ENCODE results near the gene CFAP68. TPM values are rescaled to one million over a fixed set of nuclear protein-coding genes. Genes with fewer than 3 reads are reported as not detected.

Gene CFAP68
- total RNA-seq, 5 donors from 2014 or later (not counting 1 experiment from before 2014, with no cell fraction given) = 12.0 to 18.6 (median 16.7) TPM

DNA sequence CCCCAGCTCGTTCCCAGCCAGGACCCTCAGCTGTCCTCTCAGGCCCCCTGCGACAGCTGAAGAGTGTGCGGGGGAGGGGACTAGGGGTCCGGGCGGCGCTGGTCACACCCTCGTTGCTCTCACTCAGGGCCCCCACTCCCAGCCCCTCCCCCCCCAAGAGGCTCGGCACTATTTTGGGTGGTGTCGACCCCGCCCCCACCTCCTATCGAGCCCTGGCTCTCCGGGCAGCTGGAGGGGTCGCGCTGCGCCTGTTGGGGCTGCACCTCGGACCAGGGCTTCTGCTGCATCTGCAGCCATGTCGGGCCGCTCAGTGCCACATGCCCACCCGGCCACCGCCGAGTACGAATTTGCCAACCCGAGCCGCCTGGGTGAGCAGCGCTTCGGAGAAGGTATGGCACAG lies 33.2 kb downstream of the CFAP68 start, which contains the start of gene HSPB2:
HSPB2 (plus strand) TSS at position 200 of the 400 bp plus-strand sequence; CDS start at position 296, 96 bp downstream.
- ChIA-PET CTCF (no interaction called here), POLR2A (interaction anchor here in 1 of 2 donors (0.5 to 0.6 kb wide), 2 partner anchors 17 to 21 kb away, joined by 5 to 7 read pairs; no protein-coding TSS in a partner anchor)
- H3K27ac Mint-ChIP-seq = no peak within 1 kb of the TSS
- peaks cover 52 to 61% of the 10 kb centered on the region in 2 donors for H3K27me3 Mint-ChIP-seq
- Histone ChIP-seq H3K27ac (ENCODE audit: low read length) (no peak within 1 kb of the TSS), H3K27me3 (replicated peaks in 1 of 2; ENCODE audit: control insufficient read depth in 2 of 2, extremely low read depth in 1 of 2, insufficient read depth in 2 of 2, low read length in 1 of 2) (peaks cover 12 to 44% of the 10 kb centered on the region in 2 experiments), H3K9me3 (no peaks in the 10 kb centered on the region), H3K36me3 (ENCODE audit: control insufficient read depth in 2 of 2, extremely low read depth in 1 of 2, insufficient read depth in 1 of 2, low read length in 1 of 2) (no peaks in the 10 kb centered on the region), H3K4me1 (ENCODE audit: control insufficient read depth in 1 of 2, extremely low read depth in 1 of 2, insufficient read depth in 2 of 2, low read length in 2 of 2) (peaks cover 0 to 4% of the 10 kb centered on the region in 2 experiments), H3K4me3 (ENCODE audit: control insufficient read depth in 1 of 2, extremely low read depth in 1 of 2, low read length in 1 of 2) (no peak within 1 kb of the TSS)
- DNase-seq (no peak), ATAC-seq (replicated peaks in 1 of 4) (no peak)
- H3K36me3 Mint-ChIP-seq = no peaks in the 10 kb centered on the region
- no peaks in the 10 kb centered on the region for H3K9me3 Mint-ChIP-seq
- no peaks in the 10 kb centered on the region for H3K4me1 Mint-ChIP-seq
- 18% methylated on average over 12 of the region's 26 CpGs for WGBS (ENCODE audit: insufficient coverage)
- no peak within 1 kb of the TSS for H3K4me3 Mint-ChIP-seq

DNA sequence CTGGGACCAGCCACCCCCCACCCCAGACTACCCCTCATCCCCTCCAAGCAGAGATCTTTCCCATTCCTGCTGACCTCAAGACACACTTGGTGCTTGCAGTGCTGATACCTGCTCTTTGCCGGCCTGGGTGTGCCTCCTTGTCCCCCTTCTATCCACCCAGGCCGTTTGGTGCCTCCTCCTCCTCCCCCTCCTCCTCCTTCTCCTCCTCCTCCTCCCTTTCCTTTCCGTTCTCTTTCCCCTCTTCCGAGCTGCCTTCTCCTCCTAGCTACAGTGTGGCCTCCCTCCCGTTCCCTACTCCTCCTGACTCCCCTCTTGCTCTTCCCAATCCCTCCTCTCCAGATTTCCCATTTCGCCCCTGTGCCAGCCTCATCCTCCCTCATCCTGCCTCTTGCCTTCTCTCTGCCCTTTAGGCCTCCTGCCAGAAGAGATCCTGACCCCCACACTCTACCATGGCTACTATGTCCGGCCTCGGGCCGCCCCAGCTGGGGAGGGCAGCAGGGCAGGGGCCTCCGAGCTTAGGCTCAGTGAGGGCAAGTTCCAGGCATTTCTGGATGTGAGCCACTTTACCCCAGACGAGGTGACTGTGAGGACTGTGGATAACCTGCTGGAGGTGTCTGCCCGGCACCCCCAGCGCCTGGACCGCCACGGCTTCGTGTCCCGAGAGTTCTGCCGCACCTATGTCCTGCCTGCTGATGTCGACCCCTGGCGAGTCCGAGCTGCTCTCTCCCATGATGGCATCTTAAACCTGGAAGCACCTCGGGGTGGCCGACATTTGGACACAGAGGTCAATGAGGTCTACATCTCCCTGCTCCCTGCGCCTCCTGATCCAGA lies 33.9 kb downstream of the CFAP68 start:
- no peaks in the 10 kb centered on the region for H3K9me3 ChIP-seq
- H3K36me3 Mint-ChIP-seq = no peaks in the 10 kb centered on the region
- no peaks in the 10 kb centered on the region for H3K4me1 Mint-ChIP-seq
- H3K27me3 ChIP-seq (replicated peaks in 1 of 2; ENCODE audit: control insufficient read depth in 2 of 2, extremely low read depth in 1 of 2, insufficient read depth in 2 of 2, low read length in 1 of 2) = peaks cover 12 to 44% of the 10 kb centered on the region in 2 experiments
- peaks cover 52 to 64% of the 10 kb centered on the region in 2 donors for H3K27me3 Mint-ChIP-seq
- no peak overlapping the region for H3K27ac ChIP-seq (ENCODE audit: low read length)
- no peak for ATAC-seq (replicated peaks in 1 of 4)
- H3K4me1 ChIP-seq (ENCODE audit: control insufficient read depth in 1 of 2, extremely low read depth in 1 of 2, insufficient read depth in 2 of 2, low read length in 2 of 2) = peaks cover 0 to 4% of the 10 kb centered on the region in 2 experiments
- 76% methylated on average over 18 of the region's 24 CpGs for WGBS (ENCODE audit: insufficient coverage)
- H3K27ac Mint-ChIP-seq = no peak overlapping the region
- H3K4me3 Mint-ChIP-seq = no peak overlapping the region
- ChIA-PET POLR2A (no interaction called here), CTCF (no interaction called here)
- H3K4me3 ChIP-seq (ENCODE audit: control insufficient read depth in 1 of 2, extremely low read depth in 1 of 2, low read length in 1 of 2) = no peak overlapping the region
- no peaks in the 10 kb centered on the region for H3K36me3 ChIP-seq (ENCODE audit: control insufficient read depth in 2 of 2, extremely low read depth in 1 of 2, insufficient read depth in 1 of 2, low read length in 1 of 2)
- DNase-seq = no peak
- H3K9me3 Mint-ChIP-seq = no peaks in the 10 kb centered on the region

DNA sequence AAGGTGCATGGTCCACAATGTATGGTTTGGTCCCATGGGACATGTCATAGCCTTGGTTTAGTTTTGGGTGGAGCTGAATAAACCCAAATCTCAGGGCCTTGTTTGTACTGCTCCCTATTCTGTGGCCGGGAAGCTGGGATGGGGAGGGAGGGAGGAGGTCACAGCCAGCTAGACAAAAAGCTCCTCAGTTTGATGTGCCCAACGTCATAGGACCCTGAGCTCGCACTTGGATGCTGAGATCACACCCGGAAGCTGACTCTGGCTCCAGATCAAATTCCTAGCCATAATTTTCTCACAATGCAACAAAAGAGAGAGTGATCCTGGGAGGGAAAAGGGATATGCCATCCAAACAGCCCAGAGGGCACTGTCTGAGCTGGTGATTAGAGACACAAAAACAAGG lies 34.7 kb downstream of the CFAP68 start:
- Histone ChIP-seq H3K4me3 (ENCODE audit: control insufficient read depth in 1 of 2, extremely low read depth in 1 of 2, low read length in 1 of 2) (no peak overlapping the region), H3K4me1 (ENCODE audit: control insufficient read depth in 1 of 2, extremely low read depth in 1 of 2, insufficient read depth in 2 of 2, low read length in 2 of 2) (peaks cover 0 to 4% of the 10 kb centered on the region in 2 experiments), H3K36me3 (ENCODE audit: control insufficient read depth in 2 of 2, extremely low read depth in 1 of 2, insufficient read depth in 1 of 2, low read length in 1 of 2) (no peaks in the 10 kb centered on the region), H3K9me3 (no peaks in the 10 kb centered on the region), H3K27me3 (replicated peaks in 1 of 2; ENCODE audit: control insufficient read depth in 2 of 2, extremely low read depth in 1 of 2, insufficient read depth in 2 of 2, low read length in 1 of 2) (peaks cover 12 to 48% of the 10 kb centered on the region in 2 experiments), H3K27ac (ENCODE audit: low read length) (no peak overlapping the region)
- Mint-ChIP-seq H3K36me3 (no peaks in the 10 kb centered on the region), H3K9me3 (no peaks in the 10 kb centered on the region), H3K27ac (no peak overlapping the region), H3K4me1 (no peaks in the 10 kb centered on the region), H3K27me3 (peaks cover 53 to 60% of the 10 kb centered on the region in 2 donors), H3K4me3 (no peak overlapping the region)
- CTCF ChIA-PET = no interaction called here
- POLR2A ChIA-PET = no interaction called here
- ATAC-seq (replicated peaks in 1 of 4) (no peak), DNase-seq (no peak)
- WGBS (ENCODE audit: insufficient coverage) = no CpG with 5 or more reads among the region's 4 CpGs

DNA sequence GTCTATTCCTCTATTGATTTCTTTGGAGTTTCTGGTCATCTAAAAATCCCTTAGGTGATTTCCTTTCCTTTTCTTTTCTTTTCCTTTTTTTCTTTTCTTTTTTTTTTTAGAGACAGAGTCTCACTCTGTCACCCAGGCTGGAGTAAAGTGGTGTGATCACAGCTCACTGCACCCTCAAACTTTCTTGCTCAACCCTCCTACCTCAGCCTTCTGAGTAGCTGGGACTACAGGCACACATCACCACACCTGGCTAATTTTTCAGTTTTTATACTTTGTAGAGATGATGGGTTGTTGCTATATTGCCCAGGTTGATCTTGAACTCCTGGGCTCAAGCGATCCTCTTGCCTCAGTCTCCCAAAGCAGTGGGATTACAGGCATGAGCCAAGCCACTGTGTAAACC lies 37.4 kb downstream of the CFAP68 start:
- H3K27ac ChIP-seq (ENCODE audit: low read length) = no peak overlapping the region
- CTCF ChIA-PET = no interaction called here
- Mint-ChIP-seq H3K9me3 (no peaks in the 10 kb centered on the region), H3K4me3 (no peak overlapping the region), H3K27me3 (peaks cover 46 to 47% of the 10 kb centered on the region in 2 donors), H3K4me1 (no peaks in the 10 kb centered on the region), H3K27ac (peak overlapping the region in 1 of 2 donors; percentile 10), H3K36me3 (no peaks in the 10 kb centered on the region)
- WGBS (ENCODE audit: insufficient coverage) = 64% methylated on average over 1 of the region's 1 CpG
- POLR2A ChIA-PET = no interaction called here
- no peaks in the 10 kb centered on the region for H3K36me3 ChIP-seq (ENCODE audit: control insufficient read depth in 2 of 2, extremely low read depth in 1 of 2, insufficient read depth in 1 of 2, low read length in 1 of 2)
- no peaks in the 10 kb centered on the region for H3K9me3 ChIP-seq
- peaks cover 4 to 44% of the 10 kb centered on the region in 2 experiments for H3K27me3 ChIP-seq (replicated peaks in 1 of 2; ENCODE audit: control insufficient read depth in 2 of 2, extremely low read depth in 1 of 2, insufficient read depth in 2 of 2, low read length in 1 of 2)
- ATAC-seq (replicated peaks in 1 of 4) (no peak), DNase-seq (no peak)
- no peak overlapping the region for H3K4me3 ChIP-seq (ENCODE audit: control insufficient read depth in 1 of 2, extremely low read depth in 1 of 2, low read length in 1 of 2)
- H3K4me1 ChIP-seq (ENCODE audit: control insufficient read depth in 1 of 2, extremely low read depth in 1 of 2, insufficient read depth in 2 of 2, low read length in 2 of 2) = peaks cover 0 to 4% of the 10 kb centered on the region in 2 experiments

DNA sequence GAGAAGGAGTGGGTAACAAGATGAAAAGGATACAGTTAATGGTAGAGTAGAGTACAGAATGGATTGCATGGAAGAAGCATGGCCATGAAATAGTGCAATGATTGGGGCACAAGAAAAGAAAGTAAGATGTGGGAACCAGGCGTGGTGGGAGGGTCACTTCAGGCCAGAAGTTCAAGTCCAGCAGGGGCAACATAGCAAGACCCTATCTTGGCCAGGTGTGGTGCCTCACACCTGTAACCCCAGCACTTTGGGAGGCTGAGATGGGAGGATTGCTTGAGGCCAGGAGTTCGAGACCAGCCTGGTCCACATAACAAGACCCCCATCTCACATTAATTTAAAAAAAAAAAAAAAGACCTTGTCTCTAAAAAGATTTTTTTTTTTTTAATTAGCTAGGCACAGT lies 38.0 kb downstream of the CFAP68 start:
- H3K27ac Mint-ChIP-seq = no peak overlapping the region
- CTCF ChIA-PET = interaction anchor here (0.6 kb wide), 3 partner anchors 23 to 78 kb away, joined by 3 to 7 read pairs (median 3); no protein-coding TSS in a partner anchor
- no peaks in the 10 kb centered on the region for H3K36me3 Mint-ChIP-seq
- H3K9me3 Mint-ChIP-seq = no peaks in the 10 kb centered on the region
- Histone ChIP-seq H3K36me3 (ENCODE audit: control insufficient read depth in 2 of 2, extremely low read depth in 1 of 2, insufficient read depth in 1 of 2, low read length in 1 of 2) (no peaks in the 10 kb centered on the region), H3K4me3 (ENCODE audit: control insufficient read depth in 1 of 2, extremely low read depth in 1 of 2, low read length in 1 of 2) (no peak overlapping the region), H3K27ac (ENCODE audit: low read length) (no peak overlapping the region), H3K4me1 (ENCODE audit: control insufficient read depth in 1 of 2, extremely low read depth in 1 of 2, insufficient read depth in 2 of 2, low read length in 2 of 2) (peaks cover 0 to 4% of the 10 kb centered on the region in 2 experiments), H3K9me3 (no peaks in the 10 kb centered on the region), H3K27me3 (replicated peaks in 1 of 2; ENCODE audit: control insufficient read depth in 2 of 2, extremely low read depth in 1 of 2, insufficient read depth in 2 of 2, low read length in 1 of 2) (peaks cover 4 to 38% of the 10 kb centered on the region in 2 experiments)
- POLR2A ChIA-PET = interaction anchor here in 1 of 2 donors (0.6 kb wide), 1 partner anchor 19 kb away, joined by 3 read pairs; no protein-coding TSS in a partner anchor
- no peak for ATAC-seq (replicated peaks in 1 of 4)
- peaks cover 41% of the 10 kb centered on the region in 2 donors for H3K27me3 Mint-ChIP-seq
- no peaks in the 10 kb centered on the region for H3K4me1 Mint-ChIP-seq
- WGBS (ENCODE audit: insufficient coverage) = 56% methylated on average over 1 of the region's 2 CpGs
- H3K4me3 Mint-ChIP-seq = no peak overlapping the region
- no peak for DNase-seq

DNA sequence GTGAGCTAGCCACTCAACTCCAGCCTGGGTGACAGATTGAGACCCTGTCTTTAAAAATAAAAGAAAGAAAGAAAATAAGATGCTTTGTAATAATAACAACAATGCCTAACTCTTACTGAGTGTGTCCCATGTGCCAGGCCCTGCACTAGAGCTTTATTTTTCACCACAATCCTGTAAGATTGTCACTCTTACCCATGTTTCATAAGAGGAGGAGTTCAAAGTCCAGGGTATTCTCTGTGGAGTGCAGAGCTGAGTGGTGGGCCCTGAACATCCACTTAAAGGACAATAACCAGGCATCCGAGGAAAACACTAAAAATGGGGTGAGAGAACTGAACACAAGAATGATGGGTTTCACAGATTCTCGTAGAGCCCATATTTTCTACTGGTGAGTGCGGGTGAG lies 38.4 kb downstream of the CFAP68 start:
- Mint-ChIP-seq H3K27ac (no peak overlapping the region), H3K27me3 (peaks cover 41% of the 10 kb centered on the region in 2 donors), H3K36me3 (no peaks in the 10 kb centered on the region), H3K4me1 (no peaks in the 10 kb centered on the region), H3K4me3 (no peak overlapping the region), H3K9me3 (no peaks in the 10 kb centered on the region)
- DNase-seq = no peak
- 83% methylated on average over 3 of the region's 3 CpGs for WGBS (ENCODE audit: insufficient coverage)
- no peak for ATAC-seq (replicated peaks in 1 of 4)
- ChIA-PET CTCF (interaction anchor here (0.6 kb wide), 3 partner anchors 24 to 77 kb away, joined by 3 to 7 read pairs (median 3); no protein-coding TSS in a partner anchor), POLR2A (interaction anchor here in 1 of 2 donors (0.6 kb wide), 1 partner anchor 18 kb away, joined by 3 read pairs; no protein-coding TSS in a partner anchor)
- H3K4me1 ChIP-seq (ENCODE audit: control insufficient read depth in 1 of 2, extremely low read depth in 1 of 2, insufficient read depth in 2 of 2, low read length in 2 of 2) = no peaks in the 10 kb centered on the region
- no peak overlapping the region for H3K4me3 ChIP-seq (ENCODE audit: control insufficient read depth in 1 of 2, extremely low read depth in 1 of 2, low read length in 1 of 2)
- H3K36me3 ChIP-seq (ENCODE audit: control insufficient read depth in 2 of 2, extremely low read depth in 1 of 2, insufficient read depth in 1 of 2, low read length in 1 of 2) = no peaks in the 10 kb centered on the region
- H3K9me3 ChIP-seq = no peaks in the 10 kb centered on the region
- no peak overlapping the region for H3K27ac ChIP-seq (ENCODE audit: low read length)
- H3K27me3 ChIP-seq (replicated peaks in 1 of 2; ENCODE audit: control insufficient read depth in 2 of 2, extremely low read depth in 1 of 2, insufficient read depth in 2 of 2, low read length in 1 of 2) = peaks cover 4 to 34% of the 10 kb centered on the region in 2 experiments
